ENCODE results near the gene SIGLEC7. TPM values are rescaled to one million over a fixed set of nuclear protein-coding genes. Genes with fewer than 3 reads are reported as not detected.

SIGLEC7 gene
- total and polyA plus RNA-seq, 10 of the 15 experiments (the other 5 are each of a cell fraction or from before 2014, with no cell fraction given): 0.15 TPM; not detected in 9

DNA sequence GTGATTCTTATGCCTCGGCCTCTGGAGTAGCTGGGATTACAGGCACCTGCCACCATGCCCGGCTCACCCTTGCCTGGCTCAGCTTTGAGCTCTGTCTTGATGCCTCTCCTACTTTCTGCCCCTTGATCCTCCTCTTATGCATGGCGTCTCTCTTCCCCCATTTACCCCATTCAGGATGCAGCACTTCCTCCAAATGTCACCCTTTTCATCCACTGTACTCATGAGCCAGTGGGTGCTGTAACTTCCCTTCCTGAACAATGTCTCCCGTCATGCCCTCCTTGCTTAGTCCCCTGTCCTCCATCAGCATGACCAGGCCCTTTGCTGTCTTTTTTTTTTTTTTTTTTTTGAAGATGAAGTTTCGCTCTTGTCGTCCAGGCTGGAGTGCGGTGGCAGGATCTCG is 20.8 kb upstream of the SIGLEC7 start:
- CTCF ChIA-PET: no interaction called here
- H3K4me1 ChIP-seq (ENCODE audit: control insufficient read depth, insufficient read depth, low read length): no peaks in the 10 kb centered on the region; the same call in 1 of the 2 replicates
- no peak for ATAC-seq

More for the DNA sequence above, 20.8 kb upstream of the SIGLEC7 start:
- no TSS peak for BruUV-seq (replicated peaks)
- intact Hi-C loops (cut with micrococcal nuclease; ENCODE audit: unreplicated experiment): no loop called here
- TF ChIP-seq, protein P1, sequence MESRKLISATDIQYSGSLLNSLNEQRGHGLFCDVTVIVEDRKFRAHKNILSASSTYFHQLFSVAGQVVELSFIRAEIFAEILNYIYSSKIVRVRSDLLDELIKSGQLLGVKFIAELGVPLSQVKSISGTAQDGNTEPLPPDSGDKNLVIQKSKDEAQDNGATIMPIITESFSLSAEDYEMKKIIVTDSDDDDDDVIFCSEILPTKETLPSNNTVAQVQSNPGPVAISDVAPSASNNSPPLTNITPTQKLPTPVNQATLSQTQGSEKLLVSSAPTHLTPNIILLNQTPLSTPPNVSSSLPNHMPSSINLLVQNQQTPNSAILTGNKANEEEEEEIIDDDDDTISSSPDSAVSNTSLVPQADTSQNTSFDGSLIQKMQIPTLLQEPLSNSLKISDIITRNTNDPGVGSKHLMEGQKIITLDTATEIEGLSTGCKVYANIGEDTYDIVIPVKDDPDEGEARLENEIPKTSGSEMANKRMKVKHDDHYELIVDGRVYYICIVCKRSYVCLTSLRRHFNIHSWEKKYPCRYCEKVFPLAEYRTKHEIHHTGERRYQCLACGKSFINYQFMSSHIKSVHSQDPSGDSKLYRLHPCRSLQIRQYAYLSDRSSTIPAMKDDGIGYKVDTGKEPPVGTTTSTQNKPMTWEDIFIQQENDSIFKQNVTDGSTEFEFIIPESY (IDR thresholded peaks at IDR 0.05): no peak
- TF ChIP-seq RUNX3 (IDR thresholded peaks at IDR 0.05; ENCODE audit: low read length) (no peak), RAD21 (IDR thresholded peaks at IDR 0.05; ENCODE audit: insufficient read depth, low read depth, low read length) (no peak), HDAC2 (IDR thresholded peaks at IDR 0.05) (no peak), SP1 (IDR thresholded peaks at IDR 0.05; ENCODE audit: low read depth, low read length) (no peak), SMARCA5 (IDR thresholded peaks at IDR 0.05) (no peak), NR2C1 (IDR thresholded peaks at IDR 0.05) (no peak), CBFB (IDR thresholded peaks at IDR 0.05; ENCODE audit: low read depth) (no peak), RCOR1 (conservative IDR thresholded peaks at IDR 0.05; ENCODE audit: low read depth, low read length) (no peak), LARP7 (IDR thresholded peaks at IDR 0.05) (no peak), TCF12 (IDR thresholded peaks at IDR 0.05; ENCODE audit: low read depth, low read length) (no peak), SMAD5 (IDR thresholded peaks at IDR 0.05; ENCODE audit: low read depth) (no peak), CEBPB (IDR thresholded peaks at IDR 0.05; ENCODE audit: borderline replicate concordance in 1 of 2, low read depth in 2 of 2, low read length in 2 of 2) (no peak), BCL11A (IDR thresholded peaks at IDR 0.05; ENCODE audit: low read depth, low read length) (no peak), MEF2A (IDR thresholded peaks at IDR 0.05; ENCODE audit: insufficient read depth, low read depth, low read length) (no peak)
- TF ChIP-seq, protein P2, sequence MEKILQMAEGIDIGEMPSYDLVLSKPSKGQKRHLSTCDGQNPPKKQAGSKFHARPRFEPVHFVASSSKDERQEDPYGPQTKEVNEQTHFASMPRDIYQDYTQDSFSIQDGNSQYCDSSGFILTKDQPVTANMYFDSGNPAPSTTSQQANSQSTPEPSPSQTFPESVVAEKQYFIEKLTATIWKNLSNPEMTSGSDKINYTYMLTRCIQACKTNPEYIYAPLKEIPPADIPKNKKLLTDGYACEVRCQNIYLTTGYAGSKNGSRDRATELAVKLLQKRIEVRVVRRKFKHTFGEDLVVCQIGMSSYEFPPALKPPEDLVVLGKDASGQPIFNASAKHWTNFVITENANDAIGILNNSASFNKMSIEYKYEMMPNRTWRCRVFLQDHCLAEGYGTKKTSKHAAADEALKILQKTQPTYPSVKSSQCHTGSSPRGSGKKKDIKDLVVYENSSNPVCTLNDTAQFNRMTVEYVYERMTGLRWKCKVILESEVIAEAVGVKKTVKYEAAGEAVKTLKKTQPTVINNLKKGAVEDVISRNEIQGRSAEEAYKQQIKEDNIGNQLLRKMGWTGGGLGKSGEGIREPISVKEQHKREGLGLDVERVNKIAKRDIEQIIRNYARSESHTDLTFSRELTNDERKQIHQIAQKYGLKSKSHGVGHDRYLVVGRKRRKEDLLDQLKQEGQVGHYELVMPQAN (conservative IDR thresholded peaks at IDR 0.05): no peak
- H3K27ac ChIP-seq (ENCODE audit: control insufficient read depth, insufficient read depth): no peak overlapping the region
- DNase-seq (ENCODE audit: low read depth, low spot score) (no peak), FAIRE-seq (no peak)
- no peaks in the 10 kb centered on the region for H3K9me3 ChIP-seq (replicated peaks; ENCODE audit: control insufficient read depth, insufficient read depth, low read length)
- SMC1A ChIA-PET (ENCODE audit: uncharacterized antibody, unreplicated experiment): no interaction called here
- no peak overlapping the region for H3K4me3 ChIP-seq
- no peaks in the 10 kb centered on the region for H3K79me2 ChIP-seq (ENCODE audit: control insufficient read depth, insufficient read depth, low read length)
- RAD21 ChIA-PET (ENCODE audit: unreplicated experiment): no interaction called here
- POLR2A ChIA-PET: no interaction called here
- no peak overlapping the region for H3K9ac ChIP-seq (ENCODE audit: control insufficient read depth, insufficient read depth, low read length)
- 51% methylated on average over 4 of the region's 8 CpGs for WGBS (ENCODE audit: insufficient coverage, insufficient replicate concordance, low lambda C conversion rate, missing lambda C conversion rate)
- H3K27me3 ChIP-seq (replicated peaks in 1 of 2; ENCODE audit: control insufficient read depth in 2 of 2, insufficient read depth in 2 of 2, low read length in 1 of 2): peaks cover 0 to 3% of the 10 kb centered on the region in 2 experiments; a peak in 2 of 4 replicates
- H3K36me3 ChIP-seq (ENCODE audit: control insufficient read depth in 2 of 2, insufficient read depth in 2 of 2, low read length in 1 of 2): no peaks in the 10 kb centered on the region
- H2AFZ ChIP-seq (ENCODE audit: control insufficient read depth, low read depth, low read length): no peak overlapping the region
- no peaks in the 10 kb centered on the region for H4K20me1 ChIP-seq (ENCODE audit: control insufficient read depth, insufficient read depth)
- in situ Hi-C loops (cut with MboI): no loop called here
- no peak overlapping the region for H3K4me2 ChIP-seq (ENCODE audit: control insufficient read depth, insufficient read depth)

Data from GM12878 (cell line).